Measurements from ENCODE around the gene EEF1A1.

- TF ChIP-seq POLR2A (IDR thresholded peaks at IDR 0.05; ENCODE audit: low read depth, low read length) (no peak), POLR2AphosphoS5 (IDR thresholded peaks at IDR 0.05; ENCODE audit: low read depth, low read length) (no peak)
These were observed 16.8 kb upstream of the EEF1A1 start for GRCh38 chr6:73537677-73538076.
